Mesodermal cell (in vitro differentiated cells): ENCODE data around the gene PRICKLE3.
"Not testable (repeated sequence)": the region's sequence is repeated elsewhere in the genome, so short reads cannot be mapped to it uniquely, and the experiment has no call there.

ENCODE experiments used
- H3K27ac ChIP-seq: 2 replicates; pipeline ENCODE4 v1.7.0; 2013; ENCODE audit warnings: mild to moderate bottlenecking, low read depth, low read length, moderate library complexity; ENCODE audit not compliant: severe bottlenecking
- H3K36me3 ChIP-seq: 2 replicates; pipeline ENCODE4 v1.7.1; 2013; ENCODE audit warnings: mild to moderate bottlenecking, low read length, moderate library complexity; ENCODE audit not compliant: control insufficient read depth, insufficient read depth
- H3K4me1 ChIP-seq: one replicate; pipeline ENCODE4 v1.7.1; 2013; ENCODE audit warnings: mild to moderate bottlenecking, low read length; ENCODE audit not compliant: insufficient read depth, control insufficient read depth, poor library complexity, severe bottlenecking
- H3K4me3 ChIP-seq: 2 replicates; pipeline ENCODE4 v1.7.0; 2013; ENCODE audit warnings: low read length, control low read depth, mild to moderate bottlenecking; ENCODE audit not compliant: insufficient read depth, poor library complexity, severe bottlenecking; ENCODE audit errors: extremely low read depth
- H3K9me3 ChIP-seq: 2 replicates; pipeline ENCODE4 v1.7.1; 2013; ENCODE audit warnings: mild to moderate bottlenecking, low read length, moderate library complexity; ENCODE audit not compliant: control insufficient read depth
- WGBS, 2 experiments: methylation state at CpG; one replicate each; pipeline ENCODE4 v1.1.5; 2013; ENCODE audit warnings: missing lambda C conversion rate in 2 of 2; ENCODE audit not compliant: insufficient coverage in 2 of 2; 5-methylcytosine and 5-hydroxymethylcytosine counted together

Gene PRICKLE3

GRCh38 chrX:49137492-49137891 lies 48.7 kb downstream of the PRICKLE3 start:
- Histone ChIP-seq H3K4me1 (no peaks in the 10 kb centered on the region), H3K4me3 (no peak overlapping the region), H3K27ac (no peak overlapping the region), H3K36me3 (no peaks in the 10 kb centered on the region), H3K9me3 (peaks cover 14% of the 10 kb centered on the region)
- no CpG with 5 or more reads among the region's 1 CpG for WGBS, 2 experiments

- Histone ChIP-seq H3K4me1 (no peaks in the 10 kb centered on the region), H3K9me3 (no peaks in the 10 kb centered on the region), H3K4me3 (no peak overlapping the region), H3K27ac (no peak overlapping the region), H3K36me3 (no peaks in the 10 kb centered on the region)
- no CpG with 5 or more reads among the region's 1 CpG for WGBS, 2 experiments
Observed at GRCh38 chrX:49133759-49134158, 52.4 kb downstream of the PRICKLE3 start.

- H3K9me3 ChIP-seq, H3K4me3 ChIP-seq, H3K4me1 ChIP-seq, H3K27ac ChIP-seq, H3K36me3 ChIP-seq: not testable (repeated sequence)
- WGBS, 2 experiments = 98 to 100% methylated on average over 5 of the region's 7 CpGs
Observed at GRCh38 chrX:49132275-49132674, 53.9 kb downstream of the PRICKLE3 start.

GRCh38 chrX:49129427-49129826 lies 56.7 kb downstream of the PRICKLE3 start:
- Histone ChIP-seq H3K4me1 (no peaks in the 10 kb centered on the region), H3K9me3 (no peaks in the 10 kb centered on the region), H3K4me3 (no peak overlapping the region), H3K36me3 (no peaks in the 10 kb centered on the region), H3K27ac (no peak overlapping the region)
- WGBS, 2 experiments = 80% methylated on average over 1 of the region's 4 CpGs; no CpG with 5 or more reads in 1 of the 2 experiments

- WGBS, 2 experiments = 80 to 100% methylated on average over 1 to 2 of the region's 13 CpGs
- not testable (repeated sequence) for H3K36me3 ChIP-seq, H3K27ac ChIP-seq, H3K4me3 ChIP-seq, H3K4me1 ChIP-seq, H3K9me3 ChIP-seq
Observed at GRCh38 chrX:49127742-49128258, 58.4 kb downstream of the PRICKLE3 start.
